Measurements from ENCODE around the gene WDR41.
"Not testable (repeated sequence)": the region's sequence is repeated elsewhere in the genome, so short reads cannot be mapped to it uniquely, and the experiment has no call there.

WDR41 gene

GRCh38 chr5:77398896-77399295 is 93.2 kb downstream of the WDR41 start:
- DNase-seq: no peak

- no peak for DNase-seq
Measured at GRCh38 chr5:77398458-77398857, 93.7 kb downstream of the WDR41 start.

DNA sequence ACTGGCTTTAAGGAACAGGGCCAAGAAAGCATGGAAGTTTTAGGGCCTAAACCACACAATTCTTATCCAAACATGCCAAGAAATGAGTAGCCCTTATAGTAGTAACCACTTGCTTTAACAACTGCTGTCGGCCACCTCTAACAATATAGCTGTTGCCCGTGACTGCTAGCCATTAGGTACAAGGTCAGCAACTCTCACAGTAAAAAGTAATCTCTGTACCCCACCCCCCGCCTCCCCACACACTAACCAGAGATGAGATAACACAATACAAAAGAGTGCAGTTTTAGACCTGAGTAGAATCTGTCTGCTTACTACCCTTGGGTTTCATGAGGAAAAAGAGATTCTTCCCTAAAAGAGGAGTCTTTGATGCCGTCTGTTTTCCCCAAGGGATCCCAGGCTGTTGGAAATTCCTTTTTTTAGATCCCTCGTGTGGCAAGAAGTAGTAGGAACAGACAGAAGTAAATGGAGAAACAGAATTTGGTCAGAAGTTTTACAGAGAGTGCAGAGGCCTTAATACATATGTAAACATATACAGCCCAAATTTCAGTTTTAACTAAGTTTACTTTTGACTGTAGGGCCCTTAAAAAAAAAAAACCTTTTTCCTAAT is 94.3 kb downstream of the WDR41 start:
- no peak for DNase-seq

DNA sequence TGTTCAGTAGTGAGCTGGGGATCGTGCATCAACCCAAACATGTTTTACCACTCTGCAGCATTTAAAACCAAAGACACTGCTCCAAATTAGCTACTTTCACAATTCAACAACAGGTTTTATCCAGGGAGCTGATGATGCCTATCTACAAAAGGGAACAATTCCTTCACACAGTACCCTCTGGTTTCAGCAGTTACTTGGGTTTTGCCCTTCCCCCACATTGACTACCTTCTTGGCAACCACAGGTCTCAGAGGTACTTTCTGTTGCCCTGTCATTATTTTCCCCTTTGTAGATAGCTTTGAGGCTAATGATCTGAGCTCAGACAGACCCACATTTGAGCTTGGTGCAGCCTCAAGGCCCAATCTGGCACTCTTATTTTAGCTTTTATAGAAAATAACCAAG is 96.1 kb downstream of the WDR41 start:
- DNase-seq: no peak

DNA sequence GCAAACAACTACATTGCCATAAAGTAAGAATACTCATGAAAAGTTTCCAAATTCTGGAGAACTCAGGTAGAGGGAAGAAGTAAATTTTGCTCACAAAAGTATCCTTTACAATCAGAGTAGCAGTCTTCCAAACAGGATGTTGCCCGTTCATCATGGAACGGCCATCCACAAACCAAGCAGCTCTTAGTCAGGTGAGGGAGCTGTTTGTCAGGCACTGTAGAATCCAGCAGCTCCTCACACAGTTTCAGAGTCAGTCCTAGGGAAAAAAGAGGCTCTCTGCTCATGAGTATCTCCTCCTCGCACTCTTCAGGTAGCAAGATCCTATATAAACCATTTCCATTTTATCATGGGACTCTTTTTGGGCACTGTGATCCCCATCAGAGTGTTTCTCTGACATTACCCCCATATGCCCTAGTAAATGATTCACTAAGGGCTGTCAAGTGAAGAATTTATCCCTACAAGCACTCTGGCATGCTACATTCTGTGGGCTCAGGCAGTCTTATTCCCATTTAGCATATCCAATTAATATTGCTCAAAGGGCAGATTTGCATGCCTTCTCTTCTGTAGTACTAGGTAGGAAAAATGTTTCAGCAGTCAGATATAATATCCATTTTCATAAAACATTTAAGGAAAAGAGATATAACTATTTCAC is 97.9 kb downstream of the WDR41 start:
- DNase-seq: no peak

- no peak for DNase-seq
Measured at GRCh38 chr5:77391240-77391765, 100.8 kb downstream of the WDR41 start.

DNA sequence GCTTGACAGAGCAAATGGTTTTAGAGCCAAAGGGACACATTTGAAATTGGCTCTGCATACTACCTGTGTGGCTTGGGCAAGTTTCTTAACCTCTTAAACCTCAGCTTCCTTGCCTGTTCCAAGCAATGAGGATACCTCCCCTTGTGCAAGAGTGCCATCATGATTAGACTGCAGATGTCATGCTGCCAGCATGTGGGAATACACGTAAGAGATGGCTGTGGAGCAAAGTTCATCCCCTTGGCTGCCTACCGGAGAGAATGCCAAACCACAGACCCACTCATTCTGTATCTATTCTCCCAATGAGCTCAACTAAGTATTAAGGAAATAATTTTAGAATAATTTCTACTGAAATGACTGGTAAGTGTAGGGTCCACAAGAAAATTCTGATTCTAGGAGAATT is 101.3 kb downstream of the WDR41 start:
- no peak for DNase-seq

DNA sequence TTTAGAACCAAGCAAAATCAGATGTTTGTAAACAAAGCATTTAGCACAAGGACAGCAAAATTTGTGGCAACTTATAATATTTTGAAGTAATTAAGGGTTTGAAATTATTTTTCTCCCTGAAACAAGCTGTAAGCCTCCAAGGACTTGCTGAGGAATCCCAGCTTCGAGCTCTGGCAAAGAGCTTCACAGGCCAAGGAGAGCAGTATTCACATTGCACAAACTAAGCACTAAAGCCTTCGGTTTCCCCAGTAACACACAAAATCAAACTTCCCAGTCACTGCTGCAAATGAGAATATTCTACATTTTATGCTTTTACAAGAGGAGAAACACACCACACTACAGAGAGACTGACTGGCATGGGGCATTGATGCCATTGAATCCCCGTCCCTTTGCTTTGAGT is 101.9 kb downstream of the WDR41 start:
- no peak for DNase-seq

DNA sequence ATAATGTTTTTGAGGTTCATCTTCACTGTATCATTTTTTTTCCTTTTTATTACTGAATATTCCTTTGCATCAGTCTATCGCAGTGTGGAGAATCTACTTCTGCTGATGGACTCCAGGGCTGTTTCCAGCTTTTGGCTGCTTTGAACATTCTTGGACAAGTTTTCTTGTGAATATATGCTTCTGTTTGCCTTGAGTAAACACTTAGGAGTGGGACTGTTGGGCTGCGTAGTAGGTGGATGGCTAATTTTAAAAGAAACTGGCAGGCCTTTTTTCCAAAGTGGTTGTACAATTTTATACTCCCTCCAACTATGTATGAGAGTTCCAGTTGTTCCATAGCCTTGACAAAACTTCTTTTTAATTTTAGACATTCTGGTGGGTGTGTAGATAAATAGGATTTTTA is 102.4 kb downstream of the WDR41 start:
- DNase-seq: no peak

- DNase-seq: not testable (repeated sequence)
Measured at GRCh38 chr5:77386340-77386739, 105.8 kb downstream of the WDR41 start.

DNA sequence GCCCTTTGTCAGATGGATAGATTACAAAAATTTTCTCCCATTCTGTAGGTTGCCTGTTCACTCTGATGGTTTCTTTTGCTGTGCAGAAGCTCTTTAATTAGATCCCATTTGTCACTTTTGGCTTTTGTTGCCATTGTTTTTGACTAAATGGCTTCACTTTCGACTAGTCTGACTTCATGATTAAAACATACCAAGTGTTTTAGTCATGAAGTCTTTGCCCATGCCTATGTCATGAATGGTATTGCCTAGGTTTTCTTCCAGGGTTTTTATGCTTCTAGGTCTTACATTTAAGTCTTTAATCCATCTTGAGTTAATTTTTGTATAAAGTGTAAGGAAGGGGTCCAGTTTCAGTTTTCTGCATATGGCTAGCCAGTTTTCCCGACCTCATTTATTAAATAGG is 108.8 kb downstream of the WDR41 start:
- not testable (repeated sequence) for DNase-seq
